ENCODE results near the gene SH3BP1.
A peak's percentile ranks its signal among the peaks of the same experiment; 100 is the strongest.
"Not testable (repeated sequence)": the region's sequence is repeated elsewhere in the genome, so short reads cannot be mapped to it uniquely, and the experiment has no call there.

Gene SH3BP1

DNA sequence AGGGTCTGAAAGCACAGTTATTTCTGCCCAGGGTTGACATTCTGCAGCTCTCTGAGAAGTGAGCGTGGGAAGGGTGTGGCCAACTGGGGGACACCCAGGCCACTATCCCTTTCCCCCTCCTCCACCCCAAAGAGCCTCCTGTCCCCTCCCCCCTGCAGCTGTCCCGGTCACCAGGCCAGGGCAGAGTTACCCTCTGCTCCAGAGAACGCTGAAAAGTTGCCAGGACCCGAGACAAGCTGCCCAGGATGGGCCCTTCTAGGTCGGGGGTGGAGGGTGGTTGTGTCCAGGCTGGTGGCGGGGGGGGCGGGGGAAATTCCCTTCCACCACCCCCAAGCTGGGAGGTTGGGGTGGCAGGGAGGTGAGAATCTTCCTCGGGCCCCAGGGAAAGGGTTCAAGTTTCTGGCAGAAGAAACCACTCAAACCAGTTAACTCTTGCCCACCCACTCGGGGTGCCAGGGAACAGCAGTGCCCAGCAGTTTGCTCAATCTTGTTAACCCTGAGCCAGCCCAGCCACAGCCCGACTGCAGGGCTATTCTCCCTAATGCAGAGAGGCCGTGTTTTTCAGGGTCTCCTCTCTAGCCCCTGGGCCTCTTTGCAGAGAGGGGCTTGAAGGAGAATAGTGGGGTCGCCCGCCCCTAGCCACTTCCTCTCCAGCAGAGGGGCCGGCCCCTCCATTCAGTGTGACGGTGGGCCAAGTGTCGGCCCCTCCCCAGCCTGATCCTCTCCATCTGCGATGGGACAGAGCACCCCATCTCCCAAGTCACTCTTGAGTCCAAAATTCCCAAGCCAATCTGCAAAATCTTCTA lies 36.7 kb downstream of the SH3BP1 start:
- H3K4me3 ChIP-seq (ENCODE audit: low read depth, low read length) = no peak overlapping the region

DNA sequence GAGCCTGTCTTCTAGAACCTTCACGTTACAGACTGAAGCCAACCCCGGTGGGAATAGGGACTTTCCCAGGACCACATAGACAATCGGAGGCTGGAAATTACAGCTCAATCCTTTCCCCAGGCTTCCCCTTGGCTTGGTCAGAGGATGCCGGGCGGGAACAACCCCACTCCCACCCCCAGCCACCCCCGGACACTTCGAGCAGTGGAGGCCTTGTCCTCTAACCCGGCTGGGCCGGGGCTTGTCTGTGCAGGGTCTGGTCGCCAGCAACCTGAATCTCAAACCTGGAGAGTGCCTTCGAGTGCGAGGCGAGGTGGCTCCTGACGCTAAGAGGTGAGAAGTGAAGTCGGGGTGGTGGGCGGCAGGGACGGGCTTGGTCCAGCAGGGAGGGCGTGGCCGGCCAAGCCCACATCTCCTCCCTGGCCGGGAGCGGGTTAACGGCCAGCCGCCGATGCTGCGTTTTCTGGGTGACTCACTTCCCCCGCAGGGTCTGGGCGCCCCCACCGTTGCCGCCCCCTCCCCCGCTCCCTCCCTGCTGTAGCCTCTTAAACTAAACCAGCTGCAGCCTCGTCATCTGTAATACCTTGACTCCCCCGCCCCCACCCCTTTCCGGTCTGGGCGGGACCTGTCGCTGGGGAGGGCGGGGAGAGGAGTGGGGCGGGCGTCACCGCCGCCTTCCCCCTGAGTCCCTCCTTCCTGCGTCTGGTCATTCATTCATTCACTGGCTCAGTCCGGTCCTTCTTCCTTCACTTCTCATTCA lies 37.4 kb downstream of the SH3BP1 start:
- H3K4me3 ChIP-seq (ENCODE audit: low read depth, low read length) = peak overlapping the region; percentile 35

DNA sequence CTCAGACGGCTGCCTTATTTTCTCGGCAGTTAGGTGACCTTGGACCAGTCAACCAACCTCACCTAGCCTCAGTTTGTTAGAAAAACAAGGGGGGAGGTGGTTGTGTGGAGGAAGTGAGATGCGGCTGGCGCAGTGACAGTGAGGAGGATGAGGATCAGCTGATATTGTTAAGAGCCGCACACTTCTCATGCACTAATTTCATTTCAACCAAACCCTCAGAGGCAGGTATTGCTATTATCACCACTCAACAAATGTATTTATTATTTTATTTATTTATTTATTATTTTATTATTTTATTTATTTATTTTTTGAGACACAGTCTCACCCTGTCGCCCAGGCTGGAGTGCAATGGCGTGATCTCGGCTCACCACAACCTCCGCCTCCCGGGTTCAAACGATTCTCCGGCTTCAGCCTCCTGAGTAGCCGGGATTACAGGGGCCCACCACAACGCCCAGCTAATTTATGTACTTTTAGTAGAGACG lies 38.1 kb downstream of the SH3BP1 start:
- H3K4me3 ChIP-seq (ENCODE audit: low read depth, low read length) = peak overlapping the region; percentile 24

DNA sequence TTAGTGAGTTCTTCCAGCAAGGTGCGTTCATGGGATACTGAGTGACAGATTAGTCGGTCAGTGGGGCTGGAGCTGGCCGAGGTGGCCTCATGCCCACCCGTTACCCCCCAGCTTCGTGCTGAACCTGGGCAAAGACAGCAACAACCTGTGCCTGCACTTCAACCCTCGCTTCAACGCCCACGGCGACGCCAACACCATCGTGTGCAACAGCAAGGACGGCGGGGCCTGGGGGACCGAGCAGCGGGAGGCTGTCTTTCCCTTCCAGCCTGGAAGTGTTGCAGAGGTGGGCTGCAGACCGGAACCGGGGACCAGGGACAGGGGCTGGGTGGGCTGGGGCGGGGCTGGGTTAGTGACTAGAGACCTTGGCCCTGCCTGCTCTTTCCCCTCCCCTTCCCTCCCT lies 38.9 kb downstream of the SH3BP1 start:
- no peak overlapping the region for H3K4me3 ChIP-seq (ENCODE audit: low read depth, low read length)

DNA sequence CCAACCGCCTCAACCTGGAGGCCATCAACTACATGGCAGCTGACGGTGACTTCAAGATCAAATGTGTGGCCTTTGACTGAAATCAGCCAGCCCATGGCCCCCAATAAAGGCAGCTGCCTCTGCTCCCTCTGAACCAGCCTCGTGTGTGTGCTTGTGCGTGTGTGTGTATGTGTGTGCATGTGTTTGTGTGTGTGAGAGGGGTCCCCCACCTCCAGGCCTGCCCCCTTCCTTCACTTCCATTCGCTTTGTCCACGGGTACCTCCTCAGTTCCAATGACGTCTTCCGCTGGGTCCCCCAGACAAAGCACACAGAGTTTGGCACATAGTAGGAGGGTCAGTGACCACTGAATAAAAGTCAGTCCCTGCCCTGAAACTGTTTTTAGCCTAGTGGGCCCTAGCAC lies 40.2 kb downstream of the SH3BP1 start:
- no peak overlapping the region for H3K4me3 ChIP-seq (ENCODE audit: low read depth, low read length)

DNA sequence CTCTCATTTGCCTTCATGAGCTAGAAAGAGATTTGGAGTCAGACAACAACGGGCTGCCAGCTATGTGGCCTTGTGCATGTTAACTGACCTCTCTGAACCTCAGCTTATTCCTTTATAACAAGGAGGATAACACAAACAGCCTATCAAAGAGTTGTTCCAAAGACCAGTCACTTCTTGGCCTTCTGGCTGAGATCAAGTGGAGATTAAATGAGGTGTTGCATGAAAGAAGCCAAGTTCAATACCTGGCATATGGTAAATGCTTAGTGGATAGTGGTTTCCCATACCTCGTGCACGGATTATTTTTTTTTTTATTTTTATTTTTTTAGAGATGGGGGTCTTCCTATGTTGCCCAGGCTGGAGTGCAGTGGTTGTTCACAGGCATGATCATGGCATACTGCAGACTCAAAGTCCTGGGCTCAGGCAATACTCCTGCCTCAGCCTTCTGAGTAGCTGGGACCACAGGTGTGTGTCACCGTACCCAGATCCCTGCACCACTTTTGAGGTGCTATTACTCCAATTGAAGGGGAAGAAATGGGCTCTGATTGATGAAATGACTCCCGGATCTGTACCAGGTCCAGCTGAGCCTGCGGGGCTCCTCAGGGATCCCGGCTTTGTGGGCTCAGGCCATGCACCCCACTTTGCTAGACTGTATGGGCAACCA lies 40.9 kb downstream of the SH3BP1 start:
- H3K4me3 ChIP-seq (ENCODE audit: low read depth, low read length) = no peak overlapping the region

DNA sequence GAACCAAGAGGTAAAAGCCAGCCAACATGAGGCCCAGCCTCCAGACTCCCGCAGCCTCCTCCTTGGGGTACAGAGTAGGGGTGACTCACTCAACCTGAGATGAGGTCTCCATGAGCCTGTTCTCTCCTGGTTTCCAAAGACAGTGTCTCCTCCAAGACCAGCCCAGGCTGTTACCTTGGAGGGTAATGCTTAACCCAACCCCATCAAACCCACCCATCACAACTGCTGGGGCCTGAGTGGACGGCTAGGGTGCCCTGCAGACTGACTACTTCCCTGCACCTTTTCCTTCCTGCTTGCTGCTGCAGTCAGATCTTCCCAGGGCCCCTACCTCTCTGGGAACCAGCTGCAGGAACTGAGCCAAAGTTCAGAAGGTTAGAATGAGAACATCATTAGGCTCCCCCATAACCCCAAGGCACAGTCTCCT lies 41.5 kb downstream of the SH3BP1 start:
- H3K4me3 ChIP-seq (ENCODE audit: low read depth, low read length) = no peak overlapping the region

DNA sequence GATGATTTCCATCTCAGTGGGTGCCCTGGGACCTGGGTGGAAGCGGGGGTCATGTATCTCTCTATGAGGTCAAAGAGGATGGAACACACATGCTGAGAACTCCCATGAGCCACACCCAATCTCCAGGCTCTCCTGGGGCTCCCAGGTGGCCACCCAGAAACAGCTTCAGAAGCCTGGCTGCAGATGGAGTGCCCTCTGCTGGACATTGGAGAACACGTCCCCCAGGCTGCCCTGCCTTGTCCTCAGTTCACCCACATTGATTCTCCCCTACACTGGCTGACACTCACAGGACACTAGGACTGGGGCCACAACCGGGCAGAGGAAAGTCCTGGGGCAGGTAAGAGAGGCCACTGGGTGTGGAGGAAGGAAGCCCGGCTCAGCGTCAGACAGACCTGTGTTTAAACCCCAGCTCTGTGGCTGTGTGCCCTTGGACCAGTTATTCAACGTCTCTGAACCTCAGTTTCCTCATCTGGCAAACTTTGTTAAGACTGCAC lies 42.1 kb downstream of the SH3BP1 start:
- H3K4me3 ChIP-seq (ENCODE audit: low read depth, low read length) = no peak overlapping the region

DNA sequence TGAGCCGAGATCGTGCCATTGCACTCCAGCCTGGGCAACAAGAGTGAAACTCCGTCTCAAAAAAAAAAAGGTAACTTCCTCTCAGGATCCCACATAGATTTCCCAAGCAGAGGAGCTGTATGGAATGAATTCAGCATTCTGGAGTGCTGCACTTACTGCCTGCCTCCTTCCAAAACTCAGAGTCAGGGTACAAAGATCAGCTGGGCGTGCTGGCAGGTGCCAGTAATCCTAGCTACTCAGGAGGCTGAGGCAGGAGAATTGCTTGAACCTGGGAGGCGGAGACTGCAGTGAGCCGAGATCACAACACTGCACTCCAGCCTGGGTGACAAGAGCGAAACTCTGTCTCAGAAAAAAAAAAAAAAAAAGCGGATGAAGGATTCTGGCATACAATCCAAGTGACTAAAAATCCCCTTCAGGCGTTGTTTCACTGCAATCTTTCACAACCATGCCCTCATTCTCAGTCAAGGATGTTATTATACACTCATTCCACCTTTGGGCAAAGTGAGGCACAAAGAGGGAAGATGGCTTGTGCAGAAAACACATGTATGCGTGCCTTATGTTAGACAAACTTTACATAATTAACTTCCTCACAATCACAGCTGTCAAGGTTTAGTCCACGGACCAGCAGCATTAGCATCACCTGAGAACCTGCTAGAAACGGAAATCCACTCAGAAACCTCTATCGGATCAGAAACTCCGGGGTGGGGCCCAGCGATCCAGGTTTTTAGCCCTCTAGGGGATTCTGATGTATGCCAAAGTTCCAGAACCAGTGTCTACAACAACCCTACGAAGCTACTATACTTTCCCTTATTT lies 45.5 kb downstream of the SH3BP1 start:
- no peak overlapping the region for H3K4me3 ChIP-seq (ENCODE audit: low read depth, low read length)

DNA sequence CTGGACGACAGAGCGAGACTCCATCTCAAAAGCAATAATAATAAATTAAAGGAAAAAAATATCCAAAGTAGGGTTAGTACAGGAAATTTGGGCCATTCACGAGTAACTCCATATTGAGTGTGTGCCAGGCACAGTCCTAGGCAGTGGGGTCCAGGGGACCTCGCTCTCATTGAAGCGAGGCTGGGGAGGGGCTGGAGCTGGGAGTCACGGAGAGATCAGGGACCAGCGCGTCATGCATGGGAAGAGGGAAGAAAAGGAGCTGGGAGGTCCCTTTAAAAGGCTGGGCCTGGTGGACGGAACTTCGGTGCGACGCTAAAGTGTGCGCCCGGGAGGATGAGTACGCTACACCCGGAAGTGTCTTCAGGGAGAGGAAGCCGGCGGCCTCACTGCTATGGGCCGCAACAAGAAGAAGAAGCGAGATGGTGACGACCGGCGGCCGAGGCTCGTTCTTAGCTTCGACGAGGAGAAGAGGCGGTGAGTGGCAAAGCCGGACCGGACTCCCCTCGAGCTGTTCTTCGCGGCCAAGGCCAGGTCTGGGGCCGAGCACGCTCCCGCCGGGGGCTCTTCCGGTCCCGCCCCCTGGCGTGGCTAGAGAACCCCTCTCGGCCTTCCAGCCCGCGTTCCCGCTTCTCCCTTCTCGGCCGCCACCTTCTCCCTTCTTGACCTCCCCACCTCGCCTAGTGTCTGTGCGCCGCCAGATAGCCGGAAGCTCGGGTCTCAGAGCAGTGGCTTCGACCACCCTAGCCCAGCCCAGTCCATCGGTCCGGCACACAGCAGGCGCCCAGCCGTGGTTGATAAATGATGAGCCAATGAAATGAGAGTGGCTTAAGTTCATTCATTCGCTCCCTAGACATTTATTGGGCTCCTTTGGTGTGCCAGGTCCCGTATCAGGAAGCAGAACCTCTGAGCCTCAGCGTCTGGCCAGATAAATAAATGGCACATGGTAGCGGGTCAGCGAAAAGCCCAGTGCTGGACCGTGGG lies 46.8 kb downstream of the SH3BP1 start, which contains the start of gene NOL12:
NOL12 (plus strand) TSS at position 342 of the 981 bp plus-strand sequence; CDS start at position 392, 50 bp downstream.
- peak within 1 kb of the TSS; percentile 94 for H3K4me3 ChIP-seq (ENCODE audit: low read depth, low read length)

DNA sequence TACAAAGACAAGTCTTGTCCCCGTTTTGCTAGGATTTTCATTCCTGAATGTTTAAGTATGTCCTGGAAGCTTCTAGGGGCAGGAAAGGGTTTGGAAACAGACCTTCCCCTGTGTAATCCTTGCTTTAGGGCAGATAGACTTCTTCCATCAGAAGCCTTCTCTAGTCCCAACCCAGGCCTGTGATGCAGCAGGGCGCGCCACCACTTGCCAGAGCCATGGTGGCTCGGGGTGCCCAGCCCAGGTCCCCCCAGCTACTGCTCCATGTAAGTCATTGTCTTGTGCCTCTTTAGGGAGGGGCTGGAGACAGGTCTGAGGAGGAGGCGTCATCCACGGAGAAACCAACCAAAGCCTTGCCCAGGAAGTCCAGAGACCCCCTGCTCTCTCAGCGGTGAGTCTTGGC lies 50.9 kb downstream of the SH3BP1 start:
- H3K4me3 ChIP-seq (ENCODE audit: low read depth, low read length) = no peak overlapping the region

DNA sequence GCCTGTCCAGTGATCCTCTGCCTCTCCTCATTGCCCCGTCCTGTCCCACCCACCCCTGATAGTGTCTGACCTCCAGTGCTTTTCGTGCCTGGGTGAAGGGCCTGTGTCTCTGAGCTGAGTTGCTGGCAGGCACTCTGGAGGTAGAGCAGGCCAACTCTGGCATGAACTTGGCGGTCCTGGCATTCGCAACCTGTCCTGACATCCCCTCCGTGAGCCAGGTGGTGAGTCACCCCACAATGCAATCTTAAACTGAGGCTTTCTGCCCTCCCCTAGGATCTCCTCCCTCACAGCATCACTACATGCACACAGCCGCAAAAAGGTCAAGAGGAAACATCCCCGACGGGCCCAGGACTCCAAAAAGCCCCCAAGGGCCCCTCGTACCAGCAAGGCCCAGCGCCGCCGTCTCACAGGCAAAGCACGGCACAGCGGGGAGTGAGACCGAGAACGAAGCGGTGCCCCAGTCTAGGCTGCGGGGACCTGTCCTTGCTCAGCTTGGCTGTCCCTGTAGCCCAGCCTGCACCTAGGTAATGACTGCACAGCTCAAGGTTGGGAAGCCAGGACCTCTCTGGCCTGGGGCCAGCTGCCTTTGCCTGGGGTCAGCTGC lies 51.5 kb downstream of the SH3BP1 start:
- H3K4me3 ChIP-seq (ENCODE audit: low read depth, low read length) = no peak overlapping the region

DNA sequence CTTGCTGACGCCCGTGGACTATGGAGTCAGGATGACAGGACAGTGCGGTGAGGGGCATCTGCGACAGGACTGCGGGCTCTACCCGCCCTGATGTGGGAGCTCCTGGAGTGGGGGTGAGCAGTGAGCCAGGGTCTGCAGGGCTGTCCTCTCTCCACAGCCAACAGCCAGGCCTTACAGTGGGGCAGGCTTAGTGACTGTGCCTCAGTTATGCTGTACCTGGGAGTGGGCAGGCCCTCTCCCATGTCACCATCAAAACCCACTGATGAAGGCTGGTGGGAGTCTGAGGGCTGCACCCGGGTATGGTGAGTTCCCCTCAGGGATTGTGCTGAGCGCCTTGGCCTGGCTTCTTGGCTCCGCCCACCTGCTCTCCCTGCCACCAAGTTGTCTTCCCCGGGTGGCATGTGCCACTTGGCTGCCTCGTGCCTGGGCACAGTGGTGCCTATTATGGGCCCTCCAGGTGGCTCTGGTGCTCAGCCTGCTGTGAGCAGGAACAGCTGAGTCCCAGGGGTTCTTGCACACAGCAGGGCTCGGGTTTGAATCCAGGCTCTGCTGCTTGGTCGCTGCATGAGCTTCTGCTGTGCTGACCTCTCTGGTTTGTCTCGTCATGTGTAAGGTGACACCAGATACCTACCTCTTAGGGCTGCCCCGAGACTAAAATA lies 53.3 kb downstream of the SH3BP1 start:
- H3K4me3 ChIP-seq (ENCODE audit: low read depth, low read length) = no peak overlapping the region

DNA sequence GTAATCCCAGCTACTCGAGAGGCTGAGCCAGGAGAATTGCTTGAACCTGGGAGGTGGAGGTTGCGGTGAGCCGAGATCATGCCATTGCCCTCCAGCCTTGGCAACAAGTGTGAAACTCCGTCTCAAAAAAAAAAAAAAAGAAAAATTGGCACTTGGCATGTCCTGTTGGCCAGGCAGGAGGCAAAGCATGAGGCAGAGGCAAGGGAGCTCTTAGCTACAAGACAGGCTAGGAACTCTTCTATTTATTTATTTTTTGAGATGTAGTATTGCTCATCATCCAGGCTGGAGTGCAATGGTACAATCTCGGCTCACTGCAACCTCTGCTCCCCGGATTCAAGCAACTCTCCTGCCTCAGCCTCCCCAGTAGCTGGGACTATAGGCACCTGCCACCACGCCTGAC lies 54.7 kb downstream of the SH3BP1 start:
- H3K4me3 ChIP-seq (ENCODE audit: low read depth, low read length) = not testable (repeated sequence)

DNA sequence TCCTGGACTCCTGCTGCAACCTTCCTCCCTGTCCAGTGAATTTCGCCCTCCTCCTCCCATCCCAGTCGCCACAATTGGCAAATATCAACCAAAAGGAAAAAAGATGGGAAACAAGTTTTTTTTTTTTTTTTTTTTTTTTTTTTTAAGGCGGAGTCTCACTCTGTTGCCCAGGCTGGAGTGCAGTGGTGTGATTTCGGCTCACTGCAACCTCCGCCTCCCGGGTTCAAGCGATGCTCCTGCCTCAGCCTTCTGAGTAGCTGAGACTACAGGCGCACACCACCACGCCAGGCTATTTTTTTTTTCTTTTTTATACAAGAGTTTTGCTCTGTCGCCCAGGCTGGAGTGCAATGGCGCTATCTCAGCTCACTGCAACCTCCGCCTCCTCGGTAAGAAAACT lies 56.8 kb downstream of the SH3BP1 start:
- H3K4me3 ChIP-seq (ENCODE audit: low read depth, low read length) = not testable (repeated sequence)

DNA sequence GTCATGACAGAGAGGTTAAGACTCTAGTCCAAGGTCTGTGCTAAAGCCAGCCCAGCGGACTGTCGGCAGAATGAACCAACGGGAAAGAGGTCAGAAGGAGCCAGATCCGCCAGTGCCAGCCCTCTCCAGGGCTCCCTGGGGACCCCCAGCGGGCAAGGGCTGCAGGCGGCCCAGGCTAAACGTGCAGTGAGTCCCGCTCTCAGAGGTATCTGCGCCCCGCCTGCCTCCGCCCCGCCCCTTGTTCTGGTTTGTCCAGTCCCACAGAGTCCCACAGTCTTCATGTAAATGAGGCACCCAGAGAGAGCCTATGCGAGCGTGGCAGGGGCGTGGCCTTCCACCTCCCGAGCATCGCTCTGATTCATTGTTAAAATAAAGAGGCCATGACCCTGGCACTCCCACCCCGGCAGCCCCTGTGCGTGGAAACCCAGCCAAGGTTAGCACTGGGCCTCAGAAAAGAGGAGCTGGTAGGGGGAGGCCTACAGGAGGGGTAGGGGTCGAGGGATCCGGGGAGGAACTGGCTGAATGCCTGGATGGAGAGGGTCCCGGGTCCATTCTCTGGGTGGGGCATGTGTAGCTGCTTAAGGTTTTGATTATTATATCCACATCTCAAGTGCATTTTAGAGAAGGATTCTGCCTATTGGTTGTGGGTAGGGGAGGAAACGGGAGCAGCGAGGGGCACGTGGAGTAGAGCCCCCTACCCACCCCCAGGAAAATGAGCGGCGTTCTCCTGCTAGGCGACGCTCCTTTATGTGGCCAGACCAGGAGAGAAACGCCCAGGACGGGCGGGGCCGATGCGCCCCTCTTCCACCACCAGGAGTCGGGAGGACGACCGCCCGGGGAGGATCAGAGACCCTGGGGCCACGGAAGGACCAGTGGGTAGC lies 57.4 kb downstream of the SH3BP1 start, which contains the start of gene TRIOBP:
TRIOBP (plus strand) TSS at position 392 of the 881 bp plus-strand sequence. CDS start 4,318 bp downstream, outside the sequence.
- H3K4me3 ChIP-seq (ENCODE audit: low read depth, low read length) = peak within 1 kb of the TSS; percentile 58

DNA sequence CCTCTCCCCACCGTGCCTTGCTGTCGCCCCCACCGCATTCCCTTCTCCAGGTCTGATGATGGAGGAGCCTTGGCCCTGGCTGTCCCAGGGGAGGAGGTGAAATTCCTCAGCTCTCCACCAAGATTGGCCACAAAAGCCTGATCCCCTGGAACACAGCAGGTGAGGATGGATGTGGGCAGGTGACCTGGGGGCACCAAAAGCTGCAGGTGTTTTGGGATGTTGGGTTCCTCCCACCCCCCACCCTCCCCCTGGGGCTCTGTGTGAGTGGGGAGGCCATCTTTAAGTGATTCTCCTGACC lies 58.0 kb downstream of the SH3BP1 start:
- H3K4me3 ChIP-seq (ENCODE audit: low read depth, low read length) = peak overlapping the region; percentile 58
